RWPE2 (cell line): ENCODE measurements around the gene IFT88.

ENCODE experiments used
- ATAC-seq: fragments of 200-7000 bp; cut with Tn5 transposase; 3 replicates; pipeline ENCODE4 v1.9.1; 2021; ENCODE audit warnings: low read depth
- DNase-seq: peaks from one replicate; pipeline ENCODE4 v3.0.0-alpha.2; 2020; ENCODE audit warnings: low spot score
- H3K27ac ChIP-seq: fragments of 450-650 bp; 2 replicates; pipeline ENCODE4 v1.5.1; 2017; ENCODE audit warnings: mild to moderate bottlenecking; ENCODE audit not compliant: poor library complexity, severe bottlenecking
- H3K27me3 ChIP-seq: fragments of 250-450 bp; sonication (Bioruptor Pico); 2 replicates; pipeline ENCODE4 v1.5.1; 2021; ENCODE audit warnings: mild to moderate bottlenecking, moderate library complexity; ENCODE audit not compliant: insufficient read depth, poor library complexity, severe bottlenecking
- H3K36me3 ChIP-seq: fragments of 250-450 bp; sonication (Bioruptor Pico); 2 replicates; pipeline ENCODE4 v1.5.1; 2020; ENCODE audit warnings: low read depth, mild to moderate bottlenecking, moderate library complexity
- H3K4me1 ChIP-seq: fragments of 250-450 bp; sonication (Bioruptor Pico); 2 replicates; pipeline ENCODE4 v1.5.1; 2021; ENCODE audit warnings: mild to moderate bottlenecking, moderate library complexity; ENCODE audit not compliant: insufficient read depth, poor library complexity, severe bottlenecking
- H3K4me3 ChIP-seq: fragments of 250-450 bp; sonication (Bioruptor Pico); 2 replicates; pipeline ENCODE4 v1.5.1; 2021; ENCODE audit warnings: mild to moderate bottlenecking, moderate library complexity; ENCODE audit not compliant: severe bottlenecking
- H3K9me3 ChIP-seq: fragments of 250-450 bp; sonication (Bioruptor Pico); 2 replicates; pipeline ENCODE4 v1.5.1; 2021; ENCODE audit warnings: mild to moderate bottlenecking, moderate library complexity; ENCODE audit not compliant: severe bottlenecking
- CTCF ChIP-seq: fragments of 450-650 bp; IDR thresholded peaks from one replicate; pipeline ENCODE4 v1.5.1; 2017; ENCODE audit warnings: mild to moderate bottlenecking, moderate library complexity; ENCODE audit not compliant: poor library complexity, severe bottlenecking

IFT88 gene

DNA sequence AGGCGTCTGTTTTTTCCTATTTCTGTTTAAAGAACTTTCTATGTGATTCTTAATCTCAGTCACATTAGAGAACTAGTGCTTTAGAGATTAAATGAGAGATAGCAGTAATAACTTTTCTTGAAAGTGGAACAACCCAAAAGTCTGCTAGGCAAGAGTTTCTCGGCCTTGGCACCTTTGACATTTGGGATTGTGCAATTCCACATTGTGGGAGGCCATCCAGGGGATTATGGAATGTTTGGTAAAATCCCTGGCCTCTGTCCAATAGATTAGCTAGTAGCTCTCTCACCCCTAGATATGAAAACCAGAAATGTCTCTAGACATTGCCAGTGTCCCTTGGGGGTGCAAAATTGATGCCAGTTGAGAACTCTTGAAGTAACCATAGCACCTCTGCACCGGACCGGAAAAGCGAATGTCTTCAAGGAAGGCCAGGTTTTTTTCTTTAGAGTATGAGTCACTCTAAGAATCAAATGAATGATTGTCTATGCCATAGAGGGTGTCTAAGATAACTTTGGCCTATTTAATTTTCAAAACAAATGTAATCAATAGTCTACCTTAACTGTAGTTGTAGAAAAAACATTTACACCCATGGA lies 91.6 kb downstream of the IFT88 start:
- no peak for TF ChIP-seq CTCF
- DNase-seq (no peak), ATAC-seq (no peak)
- no peaks in the 10 kb centered on the region for H3K4me1 ChIP-seq
- H3K27ac ChIP-seq, result no peak overlapping the region
- no peaks in the 10 kb centered on the region for H3K9me3 ChIP-seq
- no peaks in the 10 kb centered on the region for H3K27me3 ChIP-seq
- H3K36me3 ChIP-seq, result no peaks in the 10 kb centered on the region; the same call in 1 of the 2 replicates
- H3K4me3 ChIP-seq, result no peak overlapping the region

- DNase-seq (no peak), ATAC-seq (no peak)
- no peak for TF ChIP-seq CTCF
- no peaks in the 10 kb centered on the region; the same call in 1 of the 2 replicates for H3K36me3 ChIP-seq
- no peaks in the 10 kb centered on the region for H3K4me1 ChIP-seq
- H3K27me3 ChIP-seq, result no peaks in the 10 kb centered on the region
- H3K9me3 ChIP-seq, result no peaks in the 10 kb centered on the region
- no peak overlapping the region for H3K4me3 ChIP-seq
- H3K27ac ChIP-seq, result no peak overlapping the region
Observed at GRCh38 chr13:20664351-20664750, 97.4 kb downstream of the IFT88 start.

- no peaks in the 10 kb centered on the region; the same call in 1 of the 2 replicates for H3K36me3 ChIP-seq
- no peak for TF ChIP-seq CTCF
- DNase-seq (no peak), ATAC-seq (no peak)
- no peaks in the 10 kb centered on the region for H3K9me3 ChIP-seq
- H3K4me1 ChIP-seq, result no peaks in the 10 kb centered on the region
- no peaks in the 10 kb centered on the region for H3K27me3 ChIP-seq
- H3K27ac ChIP-seq, result no peak overlapping the region
- no peak overlapping the region for H3K4me3 ChIP-seq
Observed at GRCh38 chr13:20666948-20667347, 100.0 kb downstream of the IFT88 start.

- ATAC-seq (no peak), DNase-seq (no peak)
- Histone ChIP-seq H3K9me3 (no peaks in the 10 kb centered on the region), H3K27ac (no peak overlapping the region), H3K27me3 (no peaks in the 10 kb centered on the region), H3K36me3 (no peaks in the 10 kb centered on the region; the same call in 1 of the 2 replicates), H3K4me1 (no peaks in the 10 kb centered on the region), H3K4me3 (no peak overlapping the region)
- no peak for TF ChIP-seq CTCF
Observed at GRCh38 chr13:20667857-20668437, 101.0 kb downstream of the IFT88 start.

- no peaks in the 10 kb centered on the region for H3K9me3 ChIP-seq
- no peak for ATAC-seq
- no peak for TF ChIP-seq CTCF
Observed at GRCh38 chr13:20669162-20669561, 102.2 kb downstream of the IFT88 start.

More at GRCh38 chr13:20669162-20669561, 102.2 kb downstream of the IFT88 start:
- DNase-seq, result no peak
- H3K27ac ChIP-seq, result no peak overlapping the region
- H3K4me1 ChIP-seq, result no peaks in the 10 kb centered on the region
- no peaks in the 10 kb centered on the region for H3K27me3 ChIP-seq
- H3K4me3 ChIP-seq, result no peak overlapping the region
- no peaks in the 10 kb centered on the region for H3K36me3 ChIP-seq
